HG03575 (cell line): Measurements from ENCODE around the gene TRUB1.
"Not testable (repeated sequence)": the region's sequence is repeated elsewhere in the genome, so short reads cannot be mapped to it uniquely, and the experiment has no call there.

ENCODE experiments used
- ATAC-seq: cut with Tn5 transposase; IDR thresholded peaks from one replicate; pipeline ENCODE4 v1.9.1; 2021; ENCODE audit not compliant: unreplicated experiment, insufficient number of reproducible peaks, low FRiP score; ENCODE audit errors: extremely low read depth

The TRUB1 gene

DNA sequence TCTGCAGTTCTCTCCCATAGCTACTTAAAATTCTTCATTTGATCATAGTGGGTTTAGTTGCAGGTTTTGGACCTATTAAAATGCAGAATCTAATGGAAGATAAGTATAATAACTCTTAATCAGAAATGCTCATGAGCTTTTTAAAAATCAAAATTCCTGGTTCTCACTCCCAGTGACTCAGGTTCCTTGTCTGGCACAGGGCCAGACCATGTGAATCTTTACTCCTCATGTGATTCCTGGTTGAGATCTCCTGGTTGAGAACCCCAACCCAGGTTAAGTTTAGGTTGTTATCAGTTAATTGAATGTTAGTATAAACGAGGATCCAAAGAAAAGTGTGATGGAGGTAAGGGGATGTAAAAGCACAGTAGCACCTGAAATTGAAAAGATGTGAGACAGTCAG lies 17.5 kb upstream of the TRUB1 start:
- no peak for ATAC-seq

DNA sequence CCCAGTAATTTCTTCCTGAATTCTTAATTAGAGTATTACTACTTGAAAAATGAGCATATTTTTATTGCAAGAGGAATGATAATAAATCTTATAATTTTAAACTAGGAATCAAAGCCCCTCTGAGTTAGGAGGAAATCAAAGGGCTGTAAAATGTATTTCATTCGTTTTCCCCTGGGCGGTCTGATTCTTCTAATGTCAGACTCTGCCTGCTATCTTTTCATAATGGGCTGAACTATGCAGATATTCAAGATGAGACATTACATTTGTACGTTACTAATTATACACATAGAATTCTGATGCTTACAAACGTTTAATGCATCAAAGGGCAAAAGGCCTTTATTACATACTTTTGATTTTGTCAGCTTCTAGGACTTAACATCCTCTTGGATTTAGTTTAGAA lies 16.0 kb upstream of the TRUB1 start:
- no peak for ATAC-seq

DNA sequence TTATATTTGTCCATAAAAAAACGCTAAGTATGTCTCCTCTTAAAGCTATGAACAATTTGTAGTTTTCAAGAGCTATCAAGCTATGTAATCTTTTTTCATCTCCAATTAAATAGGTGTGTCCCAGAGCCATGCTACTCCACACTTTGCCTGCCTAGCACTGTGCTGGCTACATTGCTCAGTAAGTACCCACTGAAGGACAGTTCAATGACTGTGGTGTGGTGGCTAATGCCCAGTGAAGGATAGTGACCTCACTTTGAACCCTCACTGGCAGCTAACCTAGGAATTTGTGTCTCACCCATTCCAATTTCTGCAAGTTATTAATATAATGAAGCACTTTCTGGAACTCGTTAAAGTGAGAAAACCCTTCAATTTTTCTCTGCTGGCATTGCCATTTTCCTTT lies 14.4 kb upstream of the TRUB1 start:
- no peak for ATAC-seq

DNA sequence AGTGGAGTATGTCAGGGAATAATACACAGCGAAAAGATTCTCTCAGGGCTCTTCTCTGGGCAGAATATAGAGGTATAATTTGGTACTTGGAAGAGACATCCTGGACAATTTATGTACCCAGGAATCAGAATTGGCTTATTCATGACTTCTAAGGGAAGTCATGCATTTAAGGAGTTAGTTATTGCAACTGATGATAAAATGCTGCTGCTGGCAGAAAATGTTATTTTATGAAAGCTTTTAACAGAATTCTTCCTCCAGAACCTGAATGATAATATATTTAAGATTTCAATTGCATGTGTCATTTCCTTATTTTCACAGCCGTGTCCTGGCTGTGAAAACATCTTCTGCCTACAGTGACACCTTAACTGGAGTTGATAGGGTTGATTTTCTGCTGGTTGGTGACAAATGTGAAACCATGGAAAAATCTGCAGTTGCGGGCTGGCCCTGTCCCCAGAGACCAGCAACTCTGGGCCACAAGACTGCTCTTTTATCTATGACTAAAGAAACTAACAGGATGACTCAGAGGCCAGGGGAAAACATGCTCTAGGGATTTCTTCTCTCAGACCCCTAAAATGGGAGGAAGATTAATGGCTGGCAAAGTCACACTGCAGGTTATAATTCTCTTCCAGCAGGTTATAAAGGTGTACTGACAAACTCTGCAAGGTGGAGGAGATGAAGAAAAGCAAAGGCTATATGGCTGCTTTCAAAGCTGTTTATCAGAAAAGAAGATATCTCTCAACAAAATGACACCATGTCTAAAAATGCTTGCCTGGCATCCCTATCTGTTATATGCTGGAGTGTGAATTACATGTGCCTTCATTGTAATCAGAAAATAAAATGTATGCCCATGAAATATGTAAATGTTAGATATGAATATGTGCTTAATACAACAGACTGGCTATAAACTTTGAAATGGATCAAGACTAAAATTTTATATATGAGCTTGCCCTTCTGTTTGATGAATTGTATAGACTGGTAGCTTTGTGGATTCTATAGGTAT lies 12.1 kb upstream of the TRUB1 start:
- ATAC-seq: peak; percentile 81

DNA sequence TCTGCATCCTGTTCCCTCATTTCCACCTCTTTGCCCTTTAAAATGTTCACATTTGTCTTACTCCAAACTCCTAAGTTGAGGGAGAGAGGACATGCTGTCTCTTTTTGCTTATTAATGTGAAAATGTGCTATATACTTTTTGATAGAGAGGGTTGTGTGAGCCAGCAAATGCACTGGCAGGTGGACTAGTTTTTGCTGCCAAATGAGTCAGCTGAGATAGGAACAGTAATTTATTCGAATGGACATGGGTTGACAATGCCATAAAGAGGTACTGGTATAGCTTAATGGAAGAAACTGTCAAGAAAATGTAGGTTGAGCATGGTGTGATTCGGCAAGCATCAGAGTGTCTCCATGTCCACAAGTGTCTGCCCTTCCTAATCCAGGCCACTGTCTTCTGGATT lies 9.2 kb upstream of the TRUB1 start:
- no peak for ATAC-seq

DNA sequence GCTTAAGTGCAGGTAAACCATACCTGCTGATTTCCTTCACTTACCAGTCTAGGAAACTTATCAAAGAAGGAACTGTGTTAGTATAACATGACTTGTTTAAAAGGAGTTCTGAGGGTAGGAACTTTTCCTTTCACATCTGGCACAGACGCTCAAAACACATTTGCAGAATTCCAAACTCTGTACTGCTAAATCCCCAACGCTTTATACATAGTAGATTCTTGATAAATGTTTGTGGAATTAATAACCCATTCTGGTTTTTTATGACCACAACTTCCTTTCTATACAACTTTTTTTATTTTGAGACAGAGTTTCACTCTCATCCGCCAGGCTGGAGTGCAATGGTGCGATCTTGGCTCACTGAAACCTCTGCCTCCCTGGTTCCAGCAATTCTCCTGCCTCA lies 7.7 kb upstream of the TRUB1 start:
- ATAC-seq: no peak

DNA sequence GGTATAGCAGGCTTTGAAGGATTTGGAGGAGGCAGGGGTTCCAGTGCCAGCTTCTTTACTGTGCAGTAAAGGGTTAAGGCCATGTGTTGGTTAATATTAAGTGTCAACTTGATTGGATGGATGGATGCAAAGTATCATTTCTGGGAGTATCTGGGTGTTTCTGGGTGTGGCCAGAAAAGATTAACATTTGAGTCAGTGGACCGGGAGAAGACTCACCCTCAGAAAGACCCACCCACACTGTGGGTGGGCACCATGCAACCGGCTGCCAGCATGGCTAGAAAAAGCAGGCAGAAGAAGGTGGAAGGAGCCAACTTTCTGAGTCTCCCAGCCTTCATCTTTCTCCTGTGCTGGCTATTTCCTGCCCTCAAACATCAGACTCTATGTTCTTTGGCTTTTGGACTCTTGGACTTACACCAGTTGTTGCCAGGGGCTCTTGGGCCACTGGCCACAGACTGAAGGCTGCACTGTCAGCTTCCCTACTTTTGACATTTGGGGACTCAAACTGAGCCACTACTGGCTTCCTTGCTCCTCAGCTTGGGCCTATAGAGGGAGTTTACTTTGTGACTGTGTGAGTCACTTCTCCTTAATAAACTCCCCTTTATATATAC lies 6.8 kb upstream of the TRUB1 start:
- ATAC-seq: no peak

DNA sequence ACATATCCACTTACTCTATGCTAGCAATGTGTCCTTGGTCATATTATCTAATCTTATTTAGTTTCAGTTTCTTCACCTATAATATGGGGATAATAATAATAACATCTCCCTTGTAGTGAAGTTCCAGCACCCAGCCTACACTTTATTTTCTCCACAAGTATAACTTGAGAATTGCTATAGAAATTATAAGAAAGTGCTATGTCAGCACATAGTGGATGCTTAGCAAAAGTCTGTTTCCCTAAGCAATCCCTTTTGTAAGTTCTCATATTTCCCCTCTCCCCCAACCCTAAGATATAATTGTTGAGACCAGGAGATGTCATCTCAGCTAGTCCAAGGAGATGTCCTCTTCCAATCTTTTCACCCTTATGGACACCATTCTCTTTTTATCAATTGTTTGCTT lies 5.8 kb upstream of the TRUB1 start:
- no peak for ATAC-seq

DNA sequence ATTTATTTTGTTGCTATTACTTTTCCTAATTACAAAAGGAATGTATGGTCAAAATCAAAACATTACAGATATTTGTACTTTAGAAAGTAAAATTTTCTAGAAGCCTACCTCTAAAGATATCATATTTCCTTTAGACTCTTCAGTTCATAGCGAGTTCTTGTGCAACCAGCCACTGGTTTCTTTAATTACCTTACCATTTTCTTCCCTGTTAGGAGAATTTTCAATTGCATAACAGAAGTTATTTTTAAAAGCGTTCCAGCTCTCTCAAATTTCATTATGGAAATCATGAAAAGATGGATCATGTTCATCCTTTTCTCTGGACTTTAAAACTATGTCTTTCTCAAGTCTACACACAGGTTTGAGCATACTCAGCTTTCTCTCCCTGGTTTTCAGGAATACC lies 5.0 kb upstream of the TRUB1 start:
- ATAC-seq: no peak

DNA sequence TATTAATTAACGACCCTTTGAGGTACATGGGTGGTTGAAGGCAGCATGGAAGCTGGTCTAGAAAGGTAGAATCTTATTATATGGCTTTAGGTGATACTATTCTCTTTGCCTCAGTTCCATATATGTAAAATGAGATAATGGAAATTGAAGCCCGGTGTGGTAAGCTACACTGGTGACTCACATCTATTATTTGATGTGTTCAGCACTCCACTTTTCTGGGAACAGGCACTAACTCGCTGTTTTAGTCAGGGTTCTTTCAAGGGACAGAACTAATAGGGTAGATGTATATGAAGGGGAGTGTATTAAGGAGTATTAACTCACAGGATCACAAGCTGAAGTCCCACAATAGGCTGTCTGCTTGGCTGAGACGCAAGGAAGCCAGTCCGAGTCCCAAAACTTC lies 4.4 kb upstream of the TRUB1 start:
- ATAC-seq: no peak

DNA sequence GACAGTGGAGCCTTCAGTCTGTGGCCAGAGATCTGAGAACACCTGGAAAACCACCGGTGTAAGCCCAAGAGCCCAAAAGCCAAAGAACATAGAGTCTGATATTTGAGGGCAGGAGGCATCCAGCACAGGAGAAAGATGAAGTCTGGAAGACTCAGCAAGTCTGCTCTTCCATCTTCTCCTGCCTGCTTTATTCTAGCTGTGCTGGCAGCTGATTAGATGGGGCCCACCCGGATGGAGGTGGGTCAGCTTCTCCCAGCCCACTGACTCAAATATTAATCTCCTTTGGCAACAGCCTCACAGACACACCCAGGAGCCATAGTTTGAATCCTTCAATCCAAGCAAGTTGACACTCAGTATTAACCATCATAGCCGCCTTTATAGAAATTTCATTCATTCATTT lies 4.0 kb upstream of the TRUB1 start:
- ATAC-seq: not testable (repeated sequence)

DNA sequence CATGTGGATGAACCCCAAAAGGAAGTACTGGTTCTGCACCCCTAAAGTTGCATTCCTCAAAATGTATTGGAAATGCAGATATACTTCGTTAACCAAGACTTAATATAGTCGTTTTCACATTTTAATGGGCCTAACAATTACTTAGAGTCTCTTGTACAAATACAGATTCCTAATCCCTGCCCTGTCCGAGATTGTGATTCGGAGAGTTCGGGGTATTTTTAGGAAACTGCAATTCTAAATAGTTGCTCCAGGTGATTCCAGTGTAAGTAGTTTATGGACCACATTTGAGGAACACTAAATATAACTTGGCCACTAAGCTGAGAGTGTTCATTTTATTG lies 830 bp downstream of the TRUB1 start:
- no peak for ATAC-seq

DNA sequence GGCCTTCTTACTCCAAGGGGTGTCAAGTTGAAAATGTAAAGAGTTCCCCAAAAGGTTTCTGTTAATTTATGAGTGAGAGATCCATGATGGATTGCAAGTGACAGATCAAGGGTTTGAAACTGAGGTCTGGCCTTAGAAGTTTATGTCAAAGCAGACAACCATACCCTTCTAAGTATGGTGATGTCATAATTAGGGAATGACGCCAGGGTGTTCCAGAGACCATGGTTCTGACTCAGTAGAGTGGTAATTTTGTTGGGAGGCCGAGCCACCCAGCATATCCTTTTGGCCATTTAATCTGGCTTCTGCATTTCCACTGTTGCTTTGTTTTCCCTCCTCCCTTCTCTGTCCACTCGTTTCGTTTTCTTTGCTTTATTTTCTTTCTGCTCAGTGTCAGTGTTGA lies 2.7 kb downstream of the TRUB1 start:
- ATAC-seq: no peak

DNA sequence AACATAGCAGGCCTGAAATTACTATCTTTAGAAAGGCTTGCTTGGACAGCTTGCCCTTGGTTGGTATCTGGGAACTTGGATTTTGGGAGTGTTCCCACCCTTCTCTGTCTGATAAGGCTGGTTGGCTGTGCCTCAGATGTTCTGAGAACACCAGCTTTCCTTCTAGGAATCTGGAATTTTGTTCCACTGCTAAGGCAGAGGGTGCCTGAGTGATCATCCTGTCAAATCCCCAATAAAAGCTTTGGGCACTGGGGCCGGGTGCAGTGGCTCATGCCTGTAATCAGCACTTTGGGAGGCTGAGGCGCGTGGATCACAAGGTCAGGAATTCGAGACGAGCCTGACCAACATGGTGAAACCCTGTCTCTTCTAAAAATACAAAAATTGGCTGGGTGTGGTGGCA lies 5.0 kb downstream of the TRUB1 start:
- no peak for ATAC-seq

DNA sequence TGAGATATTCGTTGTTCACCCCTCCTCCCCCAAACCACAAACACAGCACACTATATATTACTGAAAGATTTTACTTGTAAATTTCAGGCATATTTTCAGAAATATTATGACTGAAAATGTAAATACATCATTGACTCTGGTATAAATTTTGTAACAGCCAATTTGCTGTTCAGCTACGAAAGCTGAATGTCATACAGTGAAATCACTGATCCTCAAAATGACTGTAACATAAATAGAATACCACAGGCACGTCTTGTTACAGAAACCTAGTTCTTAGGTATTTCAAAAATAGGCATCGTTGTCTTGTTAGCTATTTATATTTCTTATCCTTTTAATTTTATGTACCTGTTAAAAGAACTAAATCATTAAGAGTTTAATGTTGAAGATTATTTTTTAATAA lies 15.1 kb downstream of the TRUB1 start:
- peak; percentile 82 for ATAC-seq

DNA sequence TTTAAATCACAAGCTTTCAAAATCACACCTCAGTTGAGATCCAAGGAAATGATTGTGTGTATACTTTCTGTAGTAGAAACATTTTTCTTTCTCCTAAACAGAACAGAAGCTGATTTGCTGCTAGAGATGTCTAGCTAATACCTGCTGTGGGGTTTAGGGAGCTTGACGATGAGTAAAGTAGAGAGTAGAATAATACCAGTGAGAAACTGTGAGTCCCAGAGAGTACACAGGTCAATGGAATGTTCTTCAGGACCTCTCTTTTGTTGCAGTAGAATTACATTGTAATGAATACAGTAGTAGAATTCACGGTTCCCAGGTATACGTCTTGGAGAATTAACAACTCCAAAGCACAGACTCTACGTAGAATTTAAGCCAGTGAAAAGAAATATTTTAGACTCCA lies 18.0 kb downstream of the TRUB1 start:
- ATAC-seq: no peak

DNA sequence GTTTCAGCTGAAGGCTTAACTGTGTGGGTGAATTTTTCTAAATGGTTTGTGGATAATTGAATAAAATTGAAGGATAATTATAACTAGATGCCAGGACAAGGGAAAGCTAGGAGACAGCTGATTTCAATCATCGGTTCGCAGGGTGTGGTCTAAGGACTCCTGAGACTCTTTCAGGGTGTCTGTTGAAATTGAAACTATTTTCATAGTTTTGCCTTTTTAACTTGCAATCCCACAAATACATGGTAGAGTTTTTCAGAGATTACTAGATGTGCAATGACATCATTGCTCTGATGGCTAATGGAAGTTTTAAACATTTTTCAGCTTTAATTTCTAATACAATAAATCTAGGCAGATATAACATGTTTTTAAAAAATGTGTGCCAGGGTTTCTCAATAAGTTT lies 18.5 kb downstream of the TRUB1 start:
- ATAC-seq: no peak

DNA sequence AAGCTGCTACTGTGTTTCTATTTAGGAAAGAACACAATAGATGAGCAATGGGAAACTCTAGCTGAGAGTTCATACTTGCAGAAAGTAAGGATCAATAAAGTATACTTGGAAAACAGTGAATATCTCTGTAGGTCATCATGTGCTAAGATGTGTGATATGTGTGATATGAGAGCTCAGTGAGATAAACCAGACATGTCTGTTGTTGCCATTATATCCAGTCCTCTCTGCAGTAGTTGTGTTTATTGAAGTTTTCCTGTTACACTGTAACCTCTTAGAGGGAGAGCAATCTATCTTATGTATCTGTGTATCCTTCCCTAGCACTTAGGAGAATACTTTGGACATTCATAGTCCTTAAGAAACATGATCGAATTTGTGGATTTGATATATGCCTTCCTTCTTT lies 19.1 kb downstream of the TRUB1 start:
- no peak for ATAC-seq

DNA sequence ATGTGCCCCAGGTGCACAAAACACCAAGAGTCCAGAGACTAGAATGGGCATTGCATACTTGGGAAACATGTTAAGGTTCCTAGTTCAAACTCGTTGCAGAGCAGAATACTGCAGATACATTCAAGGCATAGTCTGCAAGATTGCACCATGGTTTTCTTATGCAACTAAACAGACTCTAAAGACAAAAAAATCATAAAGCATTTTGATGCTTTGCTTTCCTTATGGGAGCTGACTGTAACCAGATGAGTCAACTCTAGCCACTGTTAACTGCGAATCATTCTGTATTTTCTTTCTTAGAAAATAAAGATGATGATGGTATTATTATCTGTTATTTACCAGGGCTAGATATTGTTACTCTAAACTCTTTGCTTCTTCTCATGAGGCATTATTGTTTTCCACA lies 19.7 kb downstream of the TRUB1 start:
- no peak for ATAC-seq

DNA sequence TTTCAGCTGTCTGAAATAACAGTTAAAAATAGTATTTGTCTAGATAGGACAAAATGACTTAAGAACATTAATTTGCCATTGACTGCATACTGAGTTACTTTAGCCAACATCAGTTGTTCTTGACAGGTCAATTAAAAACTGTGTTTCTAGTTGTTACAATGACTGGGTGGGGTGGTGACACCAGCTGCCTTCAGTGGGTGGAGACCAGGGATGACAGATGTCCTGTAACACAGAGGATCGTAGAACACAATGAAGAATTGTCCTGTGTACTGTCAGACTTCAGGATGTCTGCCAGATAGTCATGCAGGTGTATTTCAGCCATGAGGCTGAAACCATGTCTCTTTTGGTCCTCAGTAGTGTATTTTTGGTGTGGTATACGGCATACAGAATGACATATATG lies 24.4 kb downstream of the TRUB1 start:
- no peak for ATAC-seq

DNA sequence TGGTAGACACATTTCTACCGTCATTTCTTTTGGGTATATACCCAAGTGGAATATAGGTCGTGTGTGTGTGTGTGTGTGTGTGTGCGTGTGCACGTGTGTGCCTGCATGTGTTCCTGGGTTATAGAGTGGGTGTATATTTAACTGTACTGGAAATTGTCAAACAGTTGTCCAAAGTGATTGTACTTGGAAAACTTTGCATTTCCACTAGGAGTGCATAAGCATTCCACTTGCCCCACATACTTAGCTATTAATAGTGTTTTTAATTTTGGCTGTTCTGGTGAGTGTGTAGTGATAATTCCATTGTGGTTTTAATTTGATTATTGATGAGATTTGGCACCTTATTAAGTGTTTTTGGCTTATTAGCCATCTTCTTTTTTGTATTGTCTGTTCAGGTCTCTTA lies 25.9 kb downstream of the TRUB1 start:
- ATAC-seq: no peak
